Neural cell (in vitro differentiated cells): ENCODE data around the gene TACR2. TPM values are rescaled to one million over a fixed set of nuclear protein-coding genes. Genes with fewer than 3 reads are reported as not detected.

Experiments used
- H2AFZ ChIP-seq: fragments of 200-600, 300-800 bp; sonication (generic), shearing (Covaris generic); 2 replicates; pipeline ENCODE4 v1.6.0; 2014; ENCODE audit warnings: low read depth, mild to moderate bottlenecking, antibody characterized with exemption, low read length, moderate library complexity
- H3F3A ChIP-seq: fragments of 200-600 bp; shearing (Covaris generic); 2 replicates; pipeline ENCODE4 v1.6.1; 2016; ENCODE audit warnings: mild to moderate bottlenecking, moderate library complexity, mixed read lengths, antibody characterized with exemption, low read length; ENCODE audit not compliant: insufficient read depth, poor library complexity, severe bottlenecking
- H3K27ac ChIP-seq: fragments of 200-600, 300-800 bp; sonication (generic), shearing (Covaris generic); 2 replicates; pipeline ENCODE4 v1.5.1; 2014; ENCODE audit warnings: mild to moderate bottlenecking, low read length, moderate library complexity
- H3K27me3 ChIP-seq: fragments of 300-800, 200-600 bp; sonication (generic), shearing (Covaris generic); 2 replicates; pipeline ENCODE4 v1.6.0; 2014; ENCODE audit warnings: mild to moderate bottlenecking, low read depth, low read length, moderate library complexity; ENCODE audit not compliant: insufficient read depth
- H3K36me3 ChIP-seq: fragments of 300-800, 200-600 bp; sonication (generic), shearing (Covaris generic); 2 replicates; pipeline ENCODE4 v1.5.1; 2014; ENCODE audit warnings: mild to moderate bottlenecking, antibody characterized with exemption, low read length, moderate library complexity; ENCODE audit not compliant: insufficient read depth
- H3K4me2 ChIP-seq: fragments of 300-800, 200-600 bp; sonication (generic), shearing (Covaris generic); 2 replicates; pipeline ENCODE4 v1.6.0; 2014; ENCODE audit warnings: mild to moderate bottlenecking, low read length
- H3K4me3 ChIP-seq: fragments of 300-800, 200-600 bp; sonication (generic), shearing (Covaris generic); 2 replicates; pipeline ENCODE4 v1.5.1; 2014; ENCODE audit warnings: mild to moderate bottlenecking, low read length, moderate library complexity
- H3K79me2 ChIP-seq: fragments of 200-600 bp; shearing (Covaris generic); replicated peaks from 2 replicates; pipeline ENCODE4 v1.6.0; 2014; ENCODE audit warnings: mild to moderate bottlenecking, low read length, moderate library complexity; ENCODE audit not compliant: insufficient read depth
- H3K9ac ChIP-seq: fragments of 300-800, 200-600 bp; sonication (generic), shearing (Covaris generic); 2 replicates; pipeline ENCODE4 v1.6.1; 2016; ENCODE audit warnings: mild to moderate bottlenecking, low read length, mixed read lengths
- H3K9me2 ChIP-seq: fragments of 200-600 bp; shearing (Covaris generic); 2 replicates; pipeline ENCODE4 v1.6.1; 2016; ENCODE audit warnings: mild to moderate bottlenecking, low read length, mixed read lengths; ENCODE audit not compliant: insufficient read depth
- H3K9me3 ChIP-seq: fragments of 200-600, 300-800 bp; sonication (generic), shearing (Covaris generic); 2 replicates; pipeline ENCODE4 v1.6.1; 2016; ENCODE audit warnings: mild to moderate bottlenecking, mixed run types, low read length, moderate library complexity, mixed read lengths
- H4K20me1 ChIP-seq: fragments of 200-600 bp; shearing (Covaris generic); 2 replicates; pipeline ENCODE4 v1.6.1; 2016; ENCODE audit warnings: mild to moderate bottlenecking, mixed run types; ENCODE audit not compliant: insufficient read depth
- MXI1 ChIP-seq: fragments of 450-650 bp; conservative IDR thresholded peaks from 2 replicates; pipeline ENCODE4 v1.6.1; 2014; ENCODE audit warnings: antibody characterized with exemption, mild to moderate bottlenecking; ENCODE audit not compliant: poor library complexity, severe bottlenecking
- RAD21 ChIP-seq: fragments of 450-650 bp; conservative IDR thresholded peaks from 2 replicates; pipeline ENCODE4 v1.6.1; 2014; ENCODE audit warnings: antibody characterized with exemption, mild to moderate bottlenecking, moderate library complexity
- SMC3 ChIP-seq: fragments of 450-650 bp; conservative IDR thresholded peaks from 2 replicates; pipeline ENCODE4 v1.6.1; 2014; ENCODE audit warnings: antibody characterized with exemption, mild to moderate bottlenecking, moderate library complexity; ENCODE audit not compliant: poor library complexity
- TAF1 ChIP-seq: IDR thresholded peaks from 2 replicates; pipeline ENCODE4 v1.6.1; 2012; ENCODE audit warnings: low read depth
- polyA plus RNA-seq: library from polyadenylated mRNA; depleted of rRNA; stranded (reverse); fragments of >200 nt; gene quantifications from 2 replicates; pipeline ENCODE4 v1.2.3, GENCODE V29; 2014
- TF ChIP-seq, protein P1 (sequence below): fragments of 450-650 bp; IDR thresholded peaks from 2 replicates; pipeline ENCODE4 v1.5.1; 2014; ENCODE audit warnings: antibody characterized with exemption, mild to moderate bottlenecking, moderate library complexity; ENCODE audit not compliant: poor library complexity, severe bottlenecking
- TF ChIP-seq, protein P2 (sequence below): IDR thresholded peaks from 2 replicates; pipeline ENCODE4 v1.6.1; 2012; ENCODE audit warnings: borderline replicate concordance

Gene TACR2
- polyA plus RNA-seq, 1 donor from 2014 or later, result not detected

DNA sequence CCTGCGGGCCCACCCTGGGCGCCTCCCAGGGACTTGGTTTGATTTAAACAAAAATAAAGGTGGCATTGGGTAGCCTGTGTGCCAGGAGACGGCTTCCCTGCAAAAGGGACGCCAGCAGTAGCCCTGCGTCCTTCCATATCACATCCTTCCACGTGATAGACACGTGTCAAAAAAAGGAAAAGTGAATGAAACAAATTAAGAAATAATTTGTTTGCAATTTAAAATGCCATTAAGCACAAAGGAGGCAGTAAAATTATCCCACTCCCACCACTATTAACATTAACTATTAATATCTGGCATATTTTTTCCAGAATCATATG lies 7.6 kb downstream of the TACR2 start:
- Histone ChIP-seq H3F3A (no peaks in the 10 kb centered on the region), H4K20me1 (no peaks in the 10 kb centered on the region), H3K9me2 (no peaks in the 10 kb centered on the region), H3K79me2 (no peaks in the 10 kb centered on the region), H3K4me3 (peak overlapping the region; percentile 63), H3K9me3 (no peaks in the 10 kb centered on the region), H3K36me3 (no peaks in the 10 kb centered on the region), H3K4me2 (peak overlapping the region; percentile 30), H2AFZ (no peak overlapping the region), H3K27ac (no peak overlapping the region), H3K27me3 (no peaks in the 10 kb centered on the region), H3K9ac (peak overlapping the region; percentile 38)
- TF ChIP-seq, protein P1, sequence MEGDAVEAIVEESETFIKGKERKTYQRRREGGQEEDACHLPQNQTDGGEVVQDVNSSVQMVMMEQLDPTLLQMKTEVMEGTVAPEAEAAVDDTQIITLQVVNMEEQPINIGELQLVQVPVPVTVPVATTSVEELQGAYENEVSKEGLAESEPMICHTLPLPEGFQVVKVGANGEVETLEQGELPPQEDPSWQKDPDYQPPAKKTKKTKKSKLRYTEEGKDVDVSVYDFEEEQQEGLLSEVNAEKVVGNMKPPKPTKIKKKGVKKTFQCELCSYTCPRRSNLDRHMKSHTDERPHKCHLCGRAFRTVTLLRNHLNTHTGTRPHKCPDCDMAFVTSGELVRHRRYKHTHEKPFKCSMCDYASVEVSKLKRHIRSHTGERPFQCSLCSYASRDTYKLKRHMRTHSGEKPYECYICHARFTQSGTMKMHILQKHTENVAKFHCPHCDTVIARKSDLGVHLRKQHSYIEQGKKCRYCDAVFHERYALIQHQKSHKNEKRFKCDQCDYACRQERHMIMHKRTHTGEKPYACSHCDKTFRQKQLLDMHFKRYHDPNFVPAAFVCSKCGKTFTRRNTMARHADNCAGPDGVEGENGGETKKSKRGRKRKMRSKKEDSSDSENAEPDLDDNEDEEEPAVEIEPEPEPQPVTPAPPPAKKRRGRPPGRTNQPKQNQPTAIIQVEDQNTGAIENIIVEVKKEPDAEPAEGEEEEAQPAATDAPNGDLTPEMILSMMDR, result peak; percentile 13
- no peak for TF ChIP-seq TAF1

DNA sequence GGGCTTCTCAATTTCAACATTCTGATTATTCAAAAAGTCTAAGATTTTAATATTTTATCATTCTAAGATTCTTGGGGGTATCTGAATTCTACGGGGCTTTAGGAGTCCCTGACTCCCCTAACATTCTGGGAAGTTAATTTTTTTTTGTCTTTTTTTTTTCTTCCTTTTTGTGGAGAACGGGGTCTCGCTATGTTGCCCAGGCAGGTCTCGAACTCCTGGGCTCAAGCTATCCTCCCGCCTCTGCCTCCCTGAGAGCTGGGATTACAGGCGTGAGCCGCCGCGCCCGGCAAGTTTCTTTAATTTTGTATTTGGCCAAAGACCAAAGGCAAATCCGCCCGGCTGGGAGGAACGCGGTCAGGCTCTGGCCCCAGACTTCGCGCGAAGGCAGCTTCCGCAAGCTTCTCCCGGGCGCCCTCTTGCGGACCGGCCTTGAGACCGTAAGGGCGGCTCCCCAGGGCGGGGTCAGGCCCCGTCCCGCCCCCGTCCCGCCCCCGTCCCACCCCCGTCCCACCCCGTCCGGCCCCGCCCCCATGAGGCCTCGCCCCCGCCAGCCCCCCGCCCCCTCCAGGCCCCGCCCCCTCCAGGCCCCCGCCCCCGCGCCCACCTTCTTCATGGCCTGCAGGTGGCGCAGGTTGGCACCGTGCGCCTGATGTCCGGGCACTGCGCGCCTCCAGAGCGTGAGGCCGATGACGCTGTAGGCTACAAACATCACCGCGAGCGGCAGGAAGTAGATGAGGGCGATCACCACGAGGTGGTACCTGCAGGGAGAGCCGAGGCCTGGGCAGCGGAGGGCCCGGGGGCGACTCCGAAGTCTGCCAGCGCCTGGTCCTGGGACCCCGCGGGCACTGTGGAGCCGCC lies 8.2 kb downstream of the TACR2 start:
- peak overlapping the region; percentile 38 for H3K9ac ChIP-seq
- peak overlapping the region; percentile 30 for H3K4me2 ChIP-seq

More for the DNA sequence above, 8.2 kb downstream of the TACR2 start:
- TF ChIP-seq RAD21 (peak; percentile 49), TAF1 (no peak), MXI1 (peak; percentile 41), SMC3 (peak; percentile 60)
- TF ChIP-seq, protein P2, sequence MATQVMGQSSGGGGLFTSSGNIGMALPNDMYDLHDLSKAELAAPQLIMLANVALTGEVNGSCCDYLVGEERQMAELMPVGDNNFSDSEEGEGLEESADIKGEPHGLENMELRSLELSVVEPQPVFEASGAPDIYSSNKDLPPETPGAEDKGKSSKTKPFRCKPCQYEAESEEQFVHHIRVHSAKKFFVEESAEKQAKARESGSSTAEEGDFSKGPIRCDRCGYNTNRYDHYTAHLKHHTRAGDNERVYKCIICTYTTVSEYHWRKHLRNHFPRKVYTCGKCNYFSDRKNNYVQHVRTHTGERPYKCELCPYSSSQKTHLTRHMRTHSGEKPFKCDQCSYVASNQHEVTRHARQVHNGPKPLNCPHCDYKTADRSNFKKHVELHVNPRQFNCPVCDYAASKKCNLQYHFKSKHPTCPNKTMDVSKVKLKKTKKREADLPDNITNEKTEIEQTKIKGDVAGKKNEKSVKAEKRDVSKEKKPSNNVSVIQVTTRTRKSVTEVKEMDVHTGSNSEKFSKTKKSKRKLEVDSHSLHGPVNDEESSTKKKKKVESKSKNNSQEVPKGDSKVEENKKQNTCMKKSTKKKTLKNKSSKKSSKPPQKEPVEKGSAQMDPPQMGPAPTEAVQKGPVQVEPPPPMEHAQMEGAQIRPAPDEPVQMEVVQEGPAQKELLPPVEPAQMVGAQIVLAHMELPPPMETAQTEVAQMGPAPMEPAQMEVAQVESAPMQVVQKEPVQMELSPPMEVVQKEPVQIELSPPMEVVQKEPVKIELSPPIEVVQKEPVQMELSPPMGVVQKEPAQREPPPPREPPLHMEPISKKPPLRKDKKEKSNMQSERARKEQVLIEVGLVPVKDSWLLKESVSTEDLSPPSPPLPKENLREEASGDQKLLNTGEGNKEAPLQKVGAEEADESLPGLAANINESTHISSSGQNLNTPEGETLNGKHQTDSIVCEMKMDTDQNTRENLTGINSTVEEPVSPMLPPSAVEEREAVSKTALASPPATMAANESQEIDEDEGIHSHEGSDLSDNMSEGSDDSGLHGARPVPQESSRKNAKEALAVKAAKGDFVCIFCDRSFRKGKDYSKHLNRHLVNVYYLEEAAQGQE, result no peak
- TF ChIP-seq, protein P1, result peak; percentile 62
- Histone ChIP-seq H3K4me3 (peak overlapping the region; percentile 63), H3F3A (no peaks in the 10 kb centered on the region), H3K27me3 (no peaks in the 10 kb centered on the region), H4K20me1 (no peaks in the 10 kb centered on the region), H3K79me2 (no peaks in the 10 kb centered on the region), H3K36me3 (no peaks in the 10 kb centered on the region), H3K9me2 (no peaks in the 10 kb centered on the region), H3K9me3 (no peaks in the 10 kb centered on the region), H2AFZ (no peak overlapping the region), H3K27ac (no peak overlapping the region)
